K562 (cell line): ENCODE data around the gene DPM1. TPM values are rescaled to one million over a fixed set of nuclear protein-coding genes. Genes with fewer than 3 reads are reported as not detected.

Experiments
- ATAC-seq: fragments of 200-7000 bp; cut with Tn5 transposase; 3 replicates; pipeline ENCODE4 v1.9.1; 2020; ENCODE audit warnings: moderate library complexity
- BruUV-seq: library from RNA; stranded (reverse); fragments of 400-500 nt; replicated peaks from 2 replicates; lab custom pipeline; 2021; lab: Mats Ljungman, UMichigan
- CTCF ChIA-PET: fragments of 300-600 bp; formaldehyde crosslinking; extraction: SDS; loops from one replicate; lab custom pipeline; 2021; ENCODE audit warnings: low intra/inter-chr PET ratio; lab: Yijun Ruan, JAX
- POLR2A ChIA-PET: fragments of 300-600, 350-650 bp; sonication (Branson Sonifier 250); formaldehyde crosslinking; extraction: SDS; loops from one replicate; lab custom pipeline; 2021; ENCODE audit warnings: antibody characterized with exemption, inconsistent platforms; lab: Yijun Ruan, JAX
- DNase-seq, 4 experiments: peaks; one replicate each; pipeline versions ENCODE4 v3.0.0 to v3.0.0-alpha.2; 2011 to 2018; ENCODE audit warnings: low spot score in 3 of 4, mixed read lengths in 3 of 4; ENCODE audit errors: extremely low read depth in 1 of 4
- FAIRE-seq: peaks from 2 replicates; lab custom pipeline; 2011; peaks lifted over from hg19 to GRCh38; lab: Jason Lieb, UNC
- H2AFZ ChIP-seq: 2 replicates; pipeline ENCODE4 v1.6.0; 2011; ENCODE audit warnings: low read depth, low read length, control low read depth, inconsistent platforms
- H3K27ac ChIP-seq: fragments of 200-600 bp; 3 replicates; pipeline ENCODE4 v1.8.0; 2011; ENCODE audit warnings: low read depth, mild to moderate bottlenecking, control low read depth, inconsistent platforms, low read length, moderate library complexity, mixed read lengths; ENCODE audit errors: extremely low read depth
- H3K27me3 ChIP-seq, 2 experiments: fragments of 300-600 bp in 1 of 2; 2 replicates in 1 of 2; 3 replicates in 1 of 2; pipeline versions ENCODE4 v1.6.0 to v1.8.0; 2011; ENCODE audit warnings: inconsistent platforms in 2 of 2, low read length in 2 of 2, mild to moderate bottlenecking in 1 of 2, mixed read lengths in 1 of 2, moderate library complexity in 1 of 2; ENCODE audit not compliant: control insufficient read depth in 2 of 2, insufficient read depth in 2 of 2
- H3K36me3 ChIP-seq: fragments of 300-600 bp; 3 replicates; pipeline ENCODE4 v1.8.0; 2011; ENCODE audit warnings: mild to moderate bottlenecking, low read length, inconsistent platforms; ENCODE audit not compliant: control insufficient read depth, insufficient read depth
- H3K4me1 ChIP-seq, 2 experiments: fragments of 200-600 bp in 1 of 2; replicated peaks in 1 of 2; 2 replicates in 1 of 2; 3 replicates in 1 of 2; pipeline versions ENCODE4 v1.5.1 to v1.8.0; 2011; ENCODE audit warnings: inconsistent platforms in 2 of 2, low read length in 2 of 2, mild to moderate bottlenecking in 1 of 2, mixed read lengths in 1 of 2, moderate library complexity in 1 of 2; ENCODE audit not compliant: control insufficient read depth in 2 of 2, insufficient read depth in 2 of 2
- H3K4me2 ChIP-seq: 2 replicates; pipeline ENCODE4 v1.6.1; 2011; ENCODE audit warnings: low read length, control low read depth, inconsistent platforms, mixed read lengths; ENCODE audit not compliant: insufficient read depth
- H3K4me3 ChIP-seq: fragments of 200-600 bp; sonication (generic), shearing (Covaris generic); 2 replicates; pipeline ENCODE4 v1.5.1; 2016; ENCODE audit warnings: control low read depth, inconsistent platforms
- H3K79me2 ChIP-seq: fragments of 200-600 bp; 3 replicates; pipeline ENCODE4 v1.8.0; 2011; ENCODE audit warnings: low read length, inconsistent platforms; ENCODE audit not compliant: control insufficient read depth, insufficient read depth
- H3K9ac ChIP-seq, 2 experiments: 2 replicates each; pipeline versions ENCODE4 v1.6.0 to v1.6.1; 2011; ENCODE audit warnings: low read depth in 2 of 2, low read length in 2 of 2, control low read depth in 1 of 2, inconsistent platforms in 1 of 2, mild to moderate bottlenecking in 1 of 2, mixed read lengths in 1 of 2; ENCODE audit not compliant: insufficient read depth in 1 of 2
- H3K9me1 ChIP-seq: one replicate; pipeline ENCODE4 v1.6.0; 2011; ENCODE audit warnings: inconsistent platforms, mild to moderate bottlenecking, low read length, moderate library complexity; ENCODE audit not compliant: control insufficient read depth, insufficient read depth
- H3K9me3 ChIP-seq: replicated peaks from 2 replicates; pipeline ENCODE4 v1.5.1; 2011; ENCODE audit warnings: low read depth, low read length, inconsistent platforms; ENCODE audit not compliant: control insufficient read depth, insufficient read depth
- H4K20me1 ChIP-seq: replicated peaks from 2 replicates; pipeline ENCODE4 v1.6.1; 2011; ENCODE audit warnings: low read length, inconsistent platforms, mixed read lengths; ENCODE audit not compliant: control insufficient read depth, insufficient read depth
- ARID2 ChIP-seq: fragments of 450-650 bp; IDR thresholded peaks from 2 replicates; pipeline ENCODE4 v1.6.1; 2017; ENCODE audit warnings: antibody characterized with exemption, mild to moderate bottlenecking
- CC2D1A ChIP-seq: fragments of 450-650 bp; IDR thresholded peaks from 2 replicates; pipeline ENCODE4 v1.6.1; 2017; ENCODE audit warnings: mild to moderate bottlenecking
- CCNT2 ChIP-seq: IDR thresholded peaks from 2 replicates; pipeline ENCODE4 v1.6.1; 2011; ENCODE audit warnings: borderline replicate concordance, low read depth, mild to moderate bottlenecking, moderate library complexity, mixed read lengths, low read length; ENCODE audit not compliant: insufficient read length; ENCODE audit errors: extremely low read depth
- JUND ChIP-seq, 2 experiments: IDR thresholded peaks; 2 replicates in 1 of 2; 3 replicates in 1 of 2; pipeline ENCODE4 v1.6.1; 2011; ENCODE audit warnings: borderline replicate concordance in 2 of 2, low read depth in 2 of 2, low read length in 2 of 2, improper control_type of control experiment in 1 of 2, missing biosample characterization in 1 of 2, missing genetic modification characterization in 1 of 2, missing genetic modification reagents in 1 of 2
- MAFK ChIP-seq: IDR thresholded peaks from 2 replicates; pipeline ENCODE4 v1.6.1; 2011; ENCODE audit warnings: low read length, improper control_type of control experiment
- RAD21 ChIP-seq, 2 experiments: fragments of 250-450 bp in 1 of 2; fragments of 450-650 bp in 1 of 2; sonication (Bioruptor Pico) in 1 of 2; formaldehyde crosslinking in 1 of 2; IDR thresholded peaks in 1 of 2; conservative IDR thresholded peaks in 1 of 2; 2 replicates each; pipeline versions ENCODE4 v1.4.0 to v1.8.0; 2020 to 2022; ENCODE audit warnings: mild to moderate bottlenecking in 2 of 2, moderate library complexity in 1 of 2
- SMC3 ChIP-seq: conservative IDR thresholded peaks from 2 replicates; pipeline ENCODE4 v1.6.1; 2011; ENCODE audit warnings: low read depth, low read length, improper control_type of control experiment; ENCODE audit not compliant: insufficient read depth
- STAG1 ChIP-seq: sonication (generic); formaldehyde crosslinking; IDR thresholded peaks from 2 replicates; pipeline ENCODE4 v1.5.0; 2020; ENCODE audit warnings: missing genetic modification reagents, borderline replicate concordance
- TAF7 ChIP-seq: fragments of 450-650 bp; IDR thresholded peaks from 2 replicates; pipeline ENCODE4 v1.6.1; 2016; ENCODE audit warnings: missing genetic modification characterization, missing compliant biosample characterization
- ZFP36 ChIP-seq: fragments of 150-350 bp; IDR thresholded peaks from 2 replicates; pipeline ENCODE4 v1.6.1; 2018; ENCODE audit warnings: low read length, low read depth; ENCODE audit not compliant: partially characterized antibody
- WGBS: fragments of 100-300 bp; shearing (Covaris generic); methylation state at CpG from one replicate; pipeline ENCODE4 v1.1.6; 2016; ENCODE audit warnings: low coverage, mixed read lengths; ENCODE audit not compliant: insufficient coverage; ENCODE audit errors: missing lambda C conversion rate; 5-methylcytosine and 5-hydroxymethylcytosine counted together
- in situ Hi-C: fragments of 300-500 bp; cut with MboI; formaldehyde crosslinking; loops from 4 replicates; pipeline ENCODE4 v1.15.0; 2018; ENCODE audit warnings: inconsistent platforms, mixed read lengths
- intact Hi-C: fragments of 100-400 bp; cut with micrococcal nuclease; formaldehyde crosslinking; loops from 2 replicates; pipeline ENCODE4 v1.14.2; 2022
- polyA plus RNA-seq, 8 experiments: library from polyadenylated mRNA; depleted of rRNA in 4 of 8; stranded (reverse) in 5 of 8; unstranded in 3 of 8; fragments of >200 nt; fragmentation: Nextera tagmentation in 2 of 8; fragmentation: Illumina TruSeq in 1 of 8; extraction: Ambion mirVana in 2 of 8; extraction: Trizol in 1 of 8; gene quantifications; 2 replicates each; pipeline versions ENCODE4 v1.2.1 to v1.2.3, GENCODE V29; 2011 to 2014; ENCODE audit warnings: inconsistent platforms in 1 of 8, missing spikeins in 1 of 8
- total RNA-seq, 7 experiments: library from RNA; depleted of rRNA in 6 of 7; stranded (reverse); fragments of >200 nt in 6 of 7; fragmentation: Illumina TruSeq in 2 of 7; extraction: Trizol in 2 of 7; gene quantifications; 2 replicates each; pipeline versions ENCODE4 v1.2.1 to v1.2.3, GENCODE V29; 2011 to 2021; ENCODE audit warnings: low replicate concordance in 1 of 7
- TF ChIP-seq, protein P1 (sequence below), 3 experiments: IDR thresholded peaks in 2 of 3; conservative IDR thresholded peaks in 1 of 3; 2 replicates each; pipeline ENCODE4 v1.5.1; 2011 to 2012; ENCODE audit warnings: low read length in 3 of 3, mild to moderate bottlenecking in 3 of 3, control low read depth in 2 of 3, improper control_type of control experiment in 1 of 3, inconsistent platforms in 1 of 3, low read depth in 1 of 3, mixed read lengths in 1 of 3, moderate library complexity in 1 of 3; ENCODE audit not compliant: insufficient read depth in 2 of 3
- TF ChIP-seq, protein P2 (sequence below): sonication (generic); formaldehyde crosslinking; IDR thresholded peaks from 2 replicates; pipeline ENCODE4 v1.8.0; 2022; ENCODE audit warnings: mild to moderate bottlenecking, missing genetic modification reagents

DPM1 gene
- total and polyA plus RNA-seq, 9 of the 15 experiments (the other 6 are each of a cell fraction or from before 2014, with no cell fraction given), result 75.2 to 190 (median 153) TPM

DNA sequence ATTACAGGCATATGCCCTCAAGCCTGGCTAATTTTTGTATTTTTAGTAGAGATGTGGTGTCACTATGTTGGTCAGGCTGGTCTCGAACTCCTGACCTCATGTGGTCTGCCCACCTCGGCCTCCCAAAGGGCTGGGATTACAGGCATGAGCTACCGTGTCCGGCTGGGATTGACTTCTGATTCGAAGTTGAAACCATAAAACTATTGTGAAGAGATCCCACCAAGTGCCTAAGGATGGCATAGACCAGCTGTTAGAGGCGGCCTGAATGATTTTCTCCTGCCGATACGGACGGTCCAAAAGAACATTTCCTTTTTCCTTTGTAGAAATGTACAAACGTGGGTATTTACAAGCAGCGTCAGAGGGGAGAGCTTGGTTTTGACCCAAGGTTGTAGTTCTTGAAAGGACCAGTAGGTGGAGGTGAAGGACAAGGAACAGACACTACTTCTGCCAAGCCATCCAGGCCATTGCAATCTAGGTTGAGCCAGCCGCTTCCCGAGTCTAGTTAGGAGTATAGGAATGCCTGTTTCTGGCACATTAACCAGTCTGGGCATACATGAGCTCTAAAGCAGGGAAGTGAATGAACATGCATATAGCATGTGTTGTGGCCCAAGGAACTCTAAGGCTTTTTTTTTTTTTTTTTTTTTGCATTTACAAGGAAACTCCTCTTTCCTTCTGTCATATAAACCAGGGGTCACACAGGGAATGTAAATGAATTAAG is 29.3 kb upstream of the DPM1 start:
- peak; percentile 99 for FAIRE-seq
- 0 out of 5 replicates have a peak, but pooled peaks cover 0 to 2% of the 10 kb centered on the region in 2 experiments for H3K4me1 ChIP-seq
- peak overlapping the region; percentile 35; the same call in 1 of the 2 replicates for H3K4me2 ChIP-seq
- H3K27ac ChIP-seq, result no peak overlapping the region
- peak; percentile 71 to 85 (median 76) for DNase-seq
- no peak overlapping the region for H3K9ac ChIP-seq
- H2AFZ ChIP-seq, result peak overlapping the region; percentile 61
- H3K9me1 ChIP-seq, result no peaks in the 10 kb centered on the region
- no peaks in the 10 kb centered on the region for H4K20me1 ChIP-seq
- peak; percentile 97 for ATAC-seq
- ChIA-PET CTCF (interaction anchor here (0.6 to 1.8 kb wide), 5 partner anchors 84 to 637 kb away, joined by 3 to 13 read pairs (median 3); no protein-coding TSS in a partner anchor), POLR2A (interaction anchor here (0.7 to 1.7 kb wide), 5 partner anchors 13 to 326 kb away, joined by 3 to 9 read pairs (median 3); partner anchors contain the start of genes DPM1 and MOCS3)
- in situ Hi-C loops (loop anchor here (5.0 to 25.0 kb wide), 3 partner anchors 320 to 1100 kb away; no protein-coding TSS in a partner anchor), intact Hi-C loops (loop anchor here (10.0 kb wide), 1 partner anchor 637 kb away; no protein-coding TSS in a partner anchor)
- H3K9me3 ChIP-seq, result no peaks in the 10 kb centered on the region
- BruUV-seq, result no TSS peak
- no peak overlapping the region for H3K4me3 ChIP-seq
- H3K79me2 ChIP-seq, result no peaks in the 10 kb centered on the region
- peaks cover 15 to 28% of the 10 kb centered on the region in 2 experiments; a peak in 4 of 5 replicates for H3K27me3 ChIP-seq
- 12% methylated on average over 13 of the region's 13 CpGs for WGBS
- H3K36me3 ChIP-seq, result no peaks in the 10 kb centered on the region
- no peak for TF ChIP-seq TAF7 (tag)
- TF ChIP-seq ARID2, result peak; percentile 16; the same call in 1 of the 2 replicates
- peak; percentile 57 for TF ChIP-seq CC2D1A
- TF ChIP-seq, protein P1, sequence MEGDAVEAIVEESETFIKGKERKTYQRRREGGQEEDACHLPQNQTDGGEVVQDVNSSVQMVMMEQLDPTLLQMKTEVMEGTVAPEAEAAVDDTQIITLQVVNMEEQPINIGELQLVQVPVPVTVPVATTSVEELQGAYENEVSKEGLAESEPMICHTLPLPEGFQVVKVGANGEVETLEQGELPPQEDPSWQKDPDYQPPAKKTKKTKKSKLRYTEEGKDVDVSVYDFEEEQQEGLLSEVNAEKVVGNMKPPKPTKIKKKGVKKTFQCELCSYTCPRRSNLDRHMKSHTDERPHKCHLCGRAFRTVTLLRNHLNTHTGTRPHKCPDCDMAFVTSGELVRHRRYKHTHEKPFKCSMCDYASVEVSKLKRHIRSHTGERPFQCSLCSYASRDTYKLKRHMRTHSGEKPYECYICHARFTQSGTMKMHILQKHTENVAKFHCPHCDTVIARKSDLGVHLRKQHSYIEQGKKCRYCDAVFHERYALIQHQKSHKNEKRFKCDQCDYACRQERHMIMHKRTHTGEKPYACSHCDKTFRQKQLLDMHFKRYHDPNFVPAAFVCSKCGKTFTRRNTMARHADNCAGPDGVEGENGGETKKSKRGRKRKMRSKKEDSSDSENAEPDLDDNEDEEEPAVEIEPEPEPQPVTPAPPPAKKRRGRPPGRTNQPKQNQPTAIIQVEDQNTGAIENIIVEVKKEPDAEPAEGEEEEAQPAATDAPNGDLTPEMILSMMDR (IDR thresholded peaks at IDR 0.05 in 2 of 3, conservative IDR thresholded peaks at IDR 0.05 in 1 of 3; ENCODE audit: insufficient read depth in 2 of 3, low read depth in 1 of 3, low read length in 3 of 3), result peak; percentile 80 to 95 (median 90)
- TF ChIP-seq MAFK, result 0 out of 2 replicates have a peak, but pooled peaks have one; percentile 6
- TF ChIP-seq STAG1 (CRISPR knock-in tag), result peak; percentile 77; the same call in 1 of the 2 replicates
- no peak for TF ChIP-seq ZFP36
- TF ChIP-seq JUND (IDR thresholded peaks at IDR 0.05; ENCODE audit: borderline replicate concordance, low read depth, low read length), result peak; percentile 25; the same call in 1 of the 2 replicates
- TF ChIP-seq JUND (tag; IDR thresholded peaks at IDR 0.05; ENCODE audit: borderline replicate concordance, low read depth, low read length), result no peak
- no peak for TF ChIP-seq CCNT2
- TF ChIP-seq, protein P2, sequence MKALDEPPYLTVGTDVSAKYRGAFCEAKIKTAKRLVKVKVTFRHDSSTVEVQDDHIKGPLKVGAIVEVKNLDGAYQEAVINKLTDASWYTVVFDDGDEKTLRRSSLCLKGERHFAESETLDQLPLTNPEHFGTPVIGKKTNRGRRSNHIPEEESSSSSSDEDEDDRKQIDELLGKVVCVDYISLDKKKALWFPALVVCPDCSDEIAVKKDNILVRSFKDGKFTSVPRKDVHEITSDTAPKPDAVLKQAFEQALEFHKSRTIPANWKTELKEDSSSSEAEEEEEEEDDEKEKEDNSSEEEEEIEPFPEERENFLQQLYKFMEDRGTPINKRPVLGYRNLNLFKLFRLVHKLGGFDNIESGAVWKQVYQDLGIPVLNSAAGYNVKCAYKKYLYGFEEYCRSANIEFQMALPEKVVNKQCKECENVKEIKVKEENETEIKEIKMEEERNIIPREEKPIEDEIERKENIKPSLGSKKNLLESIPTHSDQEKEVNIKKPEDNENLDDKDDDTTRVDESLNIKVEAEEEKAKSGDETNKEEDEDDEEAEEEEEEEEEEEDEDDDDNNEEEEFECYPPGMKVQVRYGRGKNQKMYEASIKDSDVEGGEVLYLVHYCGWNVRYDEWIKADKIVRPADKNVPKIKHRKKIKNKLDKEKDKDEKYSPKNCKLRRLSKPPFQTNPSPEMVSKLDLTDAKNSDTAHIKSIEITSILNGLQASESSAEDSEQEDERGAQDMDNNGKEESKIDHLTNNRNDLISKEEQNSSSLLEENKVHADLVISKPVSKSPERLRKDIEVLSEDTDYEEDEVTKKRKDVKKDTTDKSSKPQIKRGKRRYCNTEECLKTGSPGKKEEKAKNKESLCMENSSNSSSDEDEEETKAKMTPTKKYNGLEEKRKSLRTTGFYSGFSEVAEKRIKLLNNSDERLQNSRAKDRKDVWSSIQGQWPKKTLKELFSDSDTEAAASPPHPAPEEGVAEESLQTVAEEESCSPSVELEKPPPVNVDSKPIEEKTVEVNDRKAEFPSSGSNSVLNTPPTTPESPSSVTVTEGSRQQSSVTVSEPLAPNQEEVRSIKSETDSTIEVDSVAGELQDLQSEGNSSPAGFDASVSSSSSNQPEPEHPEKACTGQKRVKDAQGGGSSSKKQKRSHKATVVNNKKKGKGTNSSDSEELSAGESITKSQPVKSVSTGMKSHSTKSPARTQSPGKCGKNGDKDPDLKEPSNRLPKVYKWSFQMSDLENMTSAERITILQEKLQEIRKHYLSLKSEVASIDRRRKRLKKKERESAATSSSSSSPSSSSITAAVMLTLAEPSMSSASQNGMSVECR (CRISPR knock-in tag), result no peak
- peak; percentile 86 to 93 for TF ChIP-seq RAD21 (CRISPR knock-in tag; conservative IDR thresholded peaks at IDR 0.05 in 1 of 2, IDR thresholded peaks at IDR 0.05 in 1 of 2)
- TF ChIP-seq SMC3, result peak; percentile 82
